NCI-H146 (cell line): Measurements from ENCODE around the gene PRSS16.
"Not testable (repeated sequence)": the region's sequence is repeated elsewhere in the genome, so short reads cannot be mapped to it uniquely, and the experiment has no call there.

Source experiments
- DNase-seq: peaks from one replicate; lab custom pipeline; 2025; lab: John Stamatoyannopoulos, UW

Gene PRSS16

DNA sequence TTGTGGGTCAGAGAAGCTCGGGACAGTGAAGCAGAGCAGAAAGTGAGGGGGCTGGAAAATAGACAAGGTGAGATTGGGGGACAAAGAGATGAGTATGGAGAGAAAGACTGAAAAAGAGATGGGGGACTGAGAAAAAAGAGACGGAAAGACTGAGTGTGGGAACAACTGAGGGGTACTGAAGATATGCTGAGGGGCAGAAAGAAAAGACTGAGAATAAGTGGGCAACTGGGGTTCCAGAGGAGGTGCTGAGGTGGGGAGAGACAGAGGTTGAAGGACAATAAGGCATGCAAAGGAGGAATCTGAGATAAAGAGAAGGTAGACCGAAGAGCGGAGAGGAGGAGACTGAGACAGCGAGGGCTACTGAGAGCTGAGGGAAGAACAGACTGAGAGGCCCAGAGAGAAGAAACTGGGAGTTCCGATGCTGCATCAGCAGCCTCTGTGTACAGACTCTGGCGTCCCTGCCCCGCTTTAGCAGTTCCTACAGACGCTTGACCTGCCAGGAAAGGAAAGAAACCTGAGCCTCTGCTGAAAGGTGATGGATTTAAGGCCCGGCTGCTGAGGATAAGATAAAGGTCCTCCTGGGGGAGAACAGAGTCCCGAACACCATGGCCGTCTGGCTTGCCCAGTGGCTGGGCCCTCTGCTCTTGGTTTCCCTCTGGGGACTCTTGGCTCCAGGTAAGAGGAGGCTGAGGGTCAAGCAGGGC lies at the start of gene PRSS16:
PRSS16 (plus strand) TSS at position 569 of the 704 bp plus-strand sequence; CDS start at position 606, 37 bp downstream.
- no peak for DNase-seq

- peak; percentile 8 for DNase-seq
Measured at GRCh38 chr6:27205375-27206278, 41.9 kb upstream of the PRSS16 start.

- DNase-seq: no peak
Measured at GRCh38 chr6:27206806-27207205, 40.7 kb upstream of the PRSS16 start.

DNA sequence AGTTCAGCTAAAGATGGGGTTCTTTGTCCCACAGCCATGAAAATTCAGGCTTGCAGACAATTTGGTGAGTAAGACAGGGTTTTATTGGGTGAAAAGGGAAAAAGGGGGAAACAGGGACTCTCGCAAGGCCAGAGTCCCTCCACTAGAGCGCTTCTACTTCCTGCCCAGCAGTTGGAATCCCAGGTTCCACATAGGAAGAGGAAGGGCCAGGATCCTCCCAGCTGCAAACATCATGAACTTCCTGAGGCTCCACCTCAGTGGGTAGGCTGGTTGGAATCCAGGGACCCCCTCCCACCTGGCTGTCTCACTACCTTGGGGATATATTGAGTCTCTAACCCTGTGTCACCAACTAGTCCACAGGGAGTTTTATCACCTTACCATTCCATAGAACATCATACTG lies 39.5 kb upstream of the PRSS16 start:
- DNase-seq: no peak

DNA sequence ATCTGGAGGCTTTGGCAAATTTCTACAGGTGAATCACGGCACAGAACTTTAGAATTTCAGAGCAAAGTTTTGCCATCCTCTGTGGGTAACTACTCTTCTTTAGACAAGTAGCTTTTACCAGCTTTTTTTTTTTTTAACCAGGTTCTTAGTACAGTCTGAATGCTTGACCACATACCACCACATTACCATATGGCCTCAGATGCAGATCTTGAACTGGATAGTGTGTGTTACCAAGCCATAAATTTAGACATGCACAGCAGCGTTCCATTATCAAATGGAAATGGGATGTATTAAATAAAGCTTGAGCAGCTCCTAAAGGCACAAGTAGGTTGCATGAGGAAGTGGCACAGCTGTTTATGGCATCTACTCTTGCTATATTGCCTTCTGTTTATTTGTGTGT lies 38.3 kb upstream of the PRSS16 start:
- no peak for DNase-seq

GRCh38 chr6:27209659-27210269 lies 37.7 kb upstream of the PRSS16 start:
- DNase-seq: no peak

DNA sequence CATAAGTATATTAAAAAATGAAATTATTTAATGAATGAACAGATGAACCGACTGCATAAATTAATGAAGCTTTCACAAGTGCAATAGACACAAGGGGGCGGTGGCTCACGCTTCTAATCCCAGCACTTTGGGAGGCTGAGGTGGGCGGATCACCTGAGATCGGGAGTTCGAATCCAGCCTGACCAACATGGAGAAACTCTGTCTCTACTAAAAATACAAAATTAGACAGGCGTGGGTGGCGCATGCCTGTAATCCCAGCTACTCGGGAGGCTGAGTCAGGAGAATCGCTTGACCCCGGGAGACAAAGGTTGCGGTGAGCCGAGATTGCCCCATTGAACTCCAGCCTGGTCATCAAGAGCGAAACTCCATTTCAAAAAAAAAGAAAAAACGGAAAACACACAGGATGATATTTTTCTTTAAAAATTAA lies 34.4 kb upstream of the PRSS16 start:
- DNase-seq: not testable (repeated sequence)

DNA sequence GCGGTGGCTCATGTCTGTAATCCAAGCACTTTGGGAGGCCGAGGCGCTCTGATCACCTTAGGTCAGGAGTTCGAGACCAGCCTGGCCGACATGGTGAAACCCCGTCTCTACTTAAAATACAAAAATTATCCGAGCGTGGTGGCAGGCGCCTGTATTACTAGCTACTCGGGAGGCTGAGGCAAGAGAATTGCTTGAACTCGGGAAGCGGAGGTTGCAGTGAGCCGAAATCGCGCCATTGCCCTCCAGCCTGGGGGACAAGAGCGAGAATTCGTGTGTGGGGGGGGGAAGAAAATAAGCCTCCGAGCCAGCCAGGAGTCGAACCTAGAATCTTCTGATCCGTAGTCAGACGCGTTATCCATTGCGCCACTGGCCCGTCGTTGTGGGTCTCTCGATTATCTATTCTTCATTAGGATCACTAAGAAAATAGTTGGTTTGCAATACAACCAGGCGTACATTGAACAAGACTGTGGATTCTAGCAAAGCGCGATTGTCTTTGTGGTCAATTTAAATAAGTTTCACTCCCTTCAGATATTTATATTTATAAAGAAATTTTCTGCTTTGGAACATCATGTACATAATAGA lies 33.9 kb upstream of the PRSS16 start:
- DNase-seq: no peak

DNA sequence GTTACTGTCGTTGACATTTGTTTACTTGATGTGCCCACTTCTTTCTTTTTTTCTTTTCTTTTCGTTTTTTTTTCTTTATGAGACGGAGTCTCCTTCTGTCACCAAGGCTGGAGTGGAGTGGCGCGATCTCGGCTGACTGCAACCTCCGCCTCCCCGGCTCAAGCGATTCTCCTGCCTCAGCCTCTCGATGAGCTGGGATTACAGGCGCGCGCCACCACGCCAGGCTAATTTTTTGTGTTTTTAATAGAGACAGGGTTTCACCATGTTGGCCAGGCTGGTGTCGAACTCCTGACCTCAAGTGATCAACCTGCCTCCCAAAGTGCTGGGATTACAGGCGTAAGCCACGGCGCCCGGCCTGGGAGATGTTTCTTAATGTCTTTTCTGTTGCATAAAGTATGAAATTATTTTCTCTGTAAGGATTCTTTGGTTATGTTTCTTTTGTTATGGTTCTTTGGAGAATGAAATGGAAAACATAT lies 33.3 kb upstream of the PRSS16 start:
- no peak for DNase-seq

DNA sequence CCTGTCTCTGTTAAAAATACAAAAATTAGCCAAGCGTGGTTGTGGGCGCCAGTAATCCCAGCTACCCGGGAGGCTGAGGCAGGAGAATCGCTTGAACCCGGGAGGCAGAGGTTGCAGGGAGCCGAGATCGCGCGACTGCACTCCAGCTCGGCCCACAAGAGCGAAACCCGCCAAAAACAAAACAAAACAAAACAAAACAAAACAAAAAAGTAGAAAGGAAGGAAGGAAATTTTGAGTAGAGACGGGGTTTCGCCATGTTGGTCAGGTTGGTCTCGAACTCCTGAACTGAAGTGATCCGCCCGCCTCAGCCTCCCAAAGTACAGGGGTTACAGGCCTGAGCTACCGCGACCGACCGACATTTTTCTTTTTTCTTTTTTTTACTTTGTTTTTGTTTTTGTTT lies 30.6 kb upstream of the PRSS16 start:
- no peak for DNase-seq

DNA sequence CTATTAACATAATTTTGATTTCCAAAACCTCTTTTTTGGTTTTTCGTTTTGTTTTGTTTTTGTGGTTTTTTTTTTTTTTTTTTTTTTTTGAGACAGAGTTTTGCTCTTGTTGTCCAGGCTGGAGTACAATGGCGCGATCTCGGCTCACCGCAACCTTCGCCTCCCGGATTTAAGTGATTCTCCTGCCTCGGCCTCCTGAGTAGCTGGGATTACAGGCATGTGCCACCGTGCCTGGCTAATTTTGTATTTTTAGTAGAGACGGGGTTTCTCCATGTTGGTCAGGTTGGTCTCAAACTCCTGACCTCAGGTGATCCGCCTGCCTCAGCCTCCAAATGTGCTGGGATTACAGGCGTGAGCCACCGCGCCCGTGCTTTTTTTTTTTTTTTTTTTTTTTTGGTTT lies 24.5 kb upstream of the PRSS16 start:
- DNase-seq: not testable (repeated sequence)

GRCh38 chr6:27224729-27225128 lies 22.8 kb upstream of the PRSS16 start:
- DNase-seq: no peak

DNA sequence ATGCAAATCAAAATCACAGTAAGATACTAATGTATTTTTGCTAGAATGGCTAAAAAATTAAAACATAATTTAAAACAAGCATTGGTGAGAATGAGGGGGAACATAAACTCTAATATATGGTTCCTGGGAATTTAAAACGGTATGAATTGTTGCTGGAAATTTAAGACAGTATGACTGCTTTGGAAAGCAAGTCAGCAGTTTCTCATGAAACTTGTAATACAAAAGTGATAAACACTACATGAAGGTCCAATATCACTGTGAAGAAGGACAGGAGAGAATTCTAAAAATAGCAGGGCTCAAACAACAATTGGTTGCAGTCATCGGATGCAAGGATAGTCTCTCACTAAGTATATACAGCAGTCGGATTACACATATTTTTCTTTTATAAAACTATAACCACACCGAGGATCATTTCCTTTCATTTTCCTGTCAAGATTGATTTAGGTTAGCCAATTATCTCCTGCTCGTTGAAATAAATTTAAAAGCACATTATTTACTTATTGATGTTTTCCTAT lies 18.5 kb upstream of the PRSS16 start:
- no peak for DNase-seq

- peak; percentile 64 for DNase-seq
Measured at GRCh38 chr6:27230758-27231111, 16.8 kb upstream of the PRSS16 start.

GRCh38 chr6:27234576-27234975 lies 12.9 kb upstream of the PRSS16 start:
- DNase-seq: no peak

DNA sequence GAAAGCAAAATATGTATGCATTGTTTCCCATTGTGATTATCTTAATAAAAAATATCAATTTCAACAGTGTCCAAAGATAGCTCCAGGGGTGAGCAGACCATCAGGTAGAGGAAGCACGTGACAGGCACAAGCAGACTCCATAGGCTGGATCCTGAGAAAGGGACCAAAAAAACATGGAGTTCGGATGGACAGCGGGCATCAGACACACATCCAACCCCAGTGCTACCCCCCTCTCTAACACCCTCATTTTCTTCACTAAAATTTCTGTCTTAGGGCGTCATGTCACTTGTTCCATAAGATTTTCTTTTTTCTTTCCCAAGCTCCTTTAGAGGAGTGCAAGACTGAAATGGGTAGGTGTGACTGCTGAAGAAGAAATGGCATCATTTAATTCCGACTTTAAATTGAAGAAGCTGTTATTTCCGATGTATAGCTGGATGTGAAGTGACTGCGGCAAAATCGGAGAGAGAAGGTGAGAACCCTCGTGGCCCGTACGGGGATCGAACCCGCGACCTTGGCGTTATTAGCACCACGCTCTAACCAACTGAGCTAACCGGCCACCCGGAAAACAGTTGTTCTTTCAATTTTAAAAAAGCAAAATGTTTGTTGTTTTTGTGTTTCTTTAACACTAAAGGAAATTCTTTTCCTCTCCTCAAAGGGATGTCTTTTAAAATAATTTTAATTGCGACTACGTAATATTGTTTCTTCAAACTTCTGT lies 10.3 kb upstream of the PRSS16 start:
- peak; percentile 55 for DNase-seq

DNA sequence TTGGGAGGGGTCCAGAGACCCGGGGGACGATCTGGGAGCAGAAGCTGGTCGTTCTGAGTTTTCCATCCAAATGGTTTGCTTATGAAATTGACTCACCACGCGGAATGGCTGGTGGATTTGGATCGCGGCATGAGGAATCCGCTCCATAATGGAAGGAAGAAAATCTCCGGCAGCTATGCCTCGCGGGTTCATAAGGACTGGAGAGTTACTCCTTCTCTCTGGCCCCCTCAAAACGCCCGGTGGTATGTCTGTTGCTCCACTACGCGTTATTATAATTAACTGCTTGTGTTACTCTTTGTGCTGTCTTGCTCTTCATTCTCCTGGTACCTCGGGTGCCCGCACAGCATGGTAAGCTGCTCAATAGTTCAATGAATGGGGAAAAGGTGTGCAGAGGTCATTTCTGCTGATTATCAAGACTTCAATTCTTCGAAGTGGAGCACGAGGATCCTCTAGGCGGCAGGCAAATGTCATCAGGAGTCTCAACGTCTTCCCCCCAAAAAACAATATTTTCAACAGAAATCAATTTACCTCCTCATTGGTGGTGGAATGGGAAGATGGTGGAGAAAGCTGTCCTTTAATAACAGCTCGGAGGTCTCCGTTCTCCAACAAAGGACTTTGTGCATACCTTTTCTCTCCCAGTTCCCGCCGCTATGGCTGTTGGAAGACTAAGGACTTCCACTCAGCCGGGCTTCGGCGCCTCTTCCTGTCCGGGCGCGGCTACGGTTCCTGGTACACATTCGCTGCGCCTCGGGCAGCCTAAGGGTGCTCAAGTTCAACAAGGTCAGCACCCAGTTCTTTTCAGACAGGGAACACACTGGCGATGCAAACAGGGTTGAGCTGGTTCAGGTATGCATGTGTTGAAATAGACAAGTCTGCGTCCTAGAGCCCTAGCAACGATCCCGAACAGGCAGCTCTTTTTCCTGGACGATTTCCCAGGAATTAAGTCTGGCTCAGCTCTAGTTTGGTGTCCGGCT lies 9.2 kb upstream of the PRSS16 start:
- DNase-seq: peak; percentile 23

DNA sequence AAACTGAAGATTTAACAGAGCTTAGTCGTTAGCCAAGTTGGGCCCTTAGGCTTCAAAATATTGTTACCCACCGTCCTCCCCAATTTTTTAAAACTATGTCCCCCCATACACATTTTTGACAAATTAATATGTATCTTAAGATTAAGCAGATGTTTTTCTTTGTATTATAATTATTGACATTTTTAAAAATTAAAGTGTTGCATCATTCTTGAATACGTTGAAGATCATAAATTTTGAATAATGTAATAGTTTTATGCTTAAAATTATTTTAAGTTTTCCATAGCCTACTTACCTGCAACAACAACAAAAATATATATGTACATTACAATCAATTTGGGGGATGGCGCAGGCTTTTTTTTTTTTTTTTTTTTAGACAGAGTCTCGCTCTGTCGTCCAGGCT lies 8.2 kb upstream of the PRSS16 start:
- no peak for DNase-seq

GRCh38 chr6:27241443-27241842 lies 6.1 kb upstream of the PRSS16 start:
- peak; percentile 5 for DNase-seq

DNA sequence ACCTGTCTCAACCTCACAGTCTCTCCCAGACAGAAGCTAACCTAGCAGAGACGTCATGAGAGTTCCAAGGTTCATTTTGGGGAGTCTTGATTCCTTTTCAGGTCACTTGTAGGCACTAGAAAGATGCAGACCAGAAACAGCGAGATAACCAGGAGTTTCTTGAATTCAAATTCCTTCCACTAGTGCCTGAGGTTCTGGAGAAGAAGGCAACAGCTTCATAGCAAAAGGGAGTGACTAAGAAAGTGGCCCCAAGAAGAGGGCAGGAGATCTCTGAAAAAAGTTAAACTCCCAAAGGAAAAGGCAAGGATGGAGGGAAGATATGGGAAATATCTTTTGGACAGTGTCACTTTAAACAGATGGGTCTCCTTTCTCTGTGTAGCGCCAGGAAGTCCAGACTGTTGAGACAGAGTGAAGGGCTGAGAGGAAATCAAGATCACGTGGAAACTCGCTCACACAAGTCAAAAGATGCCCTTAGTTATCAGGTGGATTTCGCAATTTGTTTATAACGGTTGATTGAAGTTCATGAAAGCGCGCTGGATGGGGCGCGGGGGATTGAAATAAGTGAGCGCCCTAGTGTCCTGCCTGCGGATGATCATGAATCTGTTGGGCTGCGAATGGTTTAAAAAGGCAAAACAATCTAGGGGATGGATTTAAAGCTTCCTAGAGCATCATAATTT lies 4.8 kb upstream of the PRSS16 start:
- no peak for DNase-seq
